Left ventricle myocardium superior (tissue), 1 donor: ENCODE results near the gene CNGA2. TPM values are rescaled to one million over a fixed set of nuclear protein-coding genes. Genes with fewer than 3 reads are reported as not detected.
A peak's percentile ranks its signal among the peaks of the same experiment; 100 is the strongest.

ENCODE experiments used
- ATAC-seq: fragments of 200-7000 bp; cut with Tn5 transposase; one replicate; pipeline ENCODE4 v1.9.1; 2020; ENCODE audit warnings: mild to moderate bottlenecking, moderate library complexity
- DNase-seq: peaks from one replicate; pipeline ENCODE4 v3.0.0-alpha.2; 2020
- intact Hi-C: fragments of 100-400 bp; cut with micrococcal nuclease; formaldehyde crosslinking; loops from one replicate; pipeline ENCODE4 v1.11.0; 2022
- total RNA-seq: library from RNA; stranded (reverse); fragmentation: NEBNext Ultra II Directional; extraction: Animal tissue kit (Norgen Biotek cat#: 25700); gene quantifications from one replicate; pipeline ENCODE4 v1.2.1, GENCODE V29; 2021
- donor health status: DM: no; HTN: yes; CAD: no; lungs with severe emphysema.

Gene CNGA2
- total RNA-seq, 1 donor from 2014 or later: not detected

- ATAC-seq: peak; percentile 88
- peak; percentile 52 for DNase-seq
- intact Hi-C loops: no loop called here
Observed at GRCh38 chrX:151789179-151789800, 54.7 kb downstream of the CNGA2 start.

GRCh38 chrX:151790481-151791160 is 56.1 kb downstream of the CNGA2 start:
- no peak for DNase-seq
- no peak for ATAC-seq
- intact Hi-C loops: no loop called here

- intact Hi-C loops: no loop called here
- DNase-seq (no peak), ATAC-seq (no peak)
Observed at GRCh38 chrX:151791961-151792360, 57.4 kb downstream of the CNGA2 start.

- DNase-seq: no peak
- intact Hi-C loops: no loop called here
- no peak for ATAC-seq
Observed at GRCh38 chrX:151792505-151792904, 58.0 kb downstream of the CNGA2 start.

GRCh38 chrX:151793886-151794285 is 59.3 kb downstream of the CNGA2 start:
- no peak for ATAC-seq
- DNase-seq: no peak
- intact Hi-C loops: no loop called here

Other genes with a start within 250 kb of the CNGA2 start
- not detected for gene PASD1, start 171.1 kb upstream of the CNGA2 start, total RNA-seq
- 1.7 TPM for gene PRRG3, start 39.3 kb upstream of the CNGA2 start, total RNA-seq
- not detected for gene FATE1, start 18.7 kb upstream of the CNGA2 start, total RNA-seq
- gene MAGEA4, start 178.1 kb downstream of the CNGA2 start, total RNA-seq: not detected
- 22.9 TPM for gene GABRE, start 239.9 kb downstream of the CNGA2 start, total RNA-seq